Glomerular visceral epithelial cell (primary cell): Measurements from ENCODE around the gene PPP1R15B.

ENCODE experiments used
- DNase-seq: peaks from one replicate; pipeline ENCODE4 v3.0.0-alpha.2; 2016; ENCODE audit errors: extremely low spot score

Gene PPP1R15B

DNA sequence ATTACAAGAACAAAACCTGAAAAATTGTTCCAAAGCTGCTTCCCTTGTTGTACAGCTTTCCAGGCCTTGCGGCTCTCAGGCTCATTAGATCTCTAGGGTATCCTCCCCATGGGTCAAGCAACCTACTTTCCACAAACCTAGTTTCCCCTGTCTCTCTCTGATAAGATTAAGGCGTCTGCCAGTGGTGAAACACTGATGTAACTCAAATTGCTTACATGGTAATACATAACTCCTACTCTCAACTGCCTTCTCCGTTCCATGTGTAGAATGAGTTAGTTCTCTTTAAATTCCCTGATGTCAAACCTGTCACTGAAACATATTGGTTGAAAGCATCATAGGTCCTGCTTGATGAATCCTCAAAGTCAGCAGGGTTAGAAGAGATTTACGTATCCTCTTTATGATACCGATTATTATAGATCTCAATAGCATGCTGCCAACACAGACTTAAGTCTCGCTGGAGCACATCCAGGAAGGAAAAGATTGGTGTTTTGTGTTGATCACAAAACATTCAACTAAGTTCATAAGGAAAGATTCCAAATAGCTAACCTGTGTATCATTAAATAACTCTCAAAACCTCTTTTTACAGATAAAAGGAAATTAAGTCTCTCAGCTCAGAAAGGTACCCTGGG lies 10.6 kb downstream of the PPP1R15B start:
- DNase-seq = no peak

DNA sequence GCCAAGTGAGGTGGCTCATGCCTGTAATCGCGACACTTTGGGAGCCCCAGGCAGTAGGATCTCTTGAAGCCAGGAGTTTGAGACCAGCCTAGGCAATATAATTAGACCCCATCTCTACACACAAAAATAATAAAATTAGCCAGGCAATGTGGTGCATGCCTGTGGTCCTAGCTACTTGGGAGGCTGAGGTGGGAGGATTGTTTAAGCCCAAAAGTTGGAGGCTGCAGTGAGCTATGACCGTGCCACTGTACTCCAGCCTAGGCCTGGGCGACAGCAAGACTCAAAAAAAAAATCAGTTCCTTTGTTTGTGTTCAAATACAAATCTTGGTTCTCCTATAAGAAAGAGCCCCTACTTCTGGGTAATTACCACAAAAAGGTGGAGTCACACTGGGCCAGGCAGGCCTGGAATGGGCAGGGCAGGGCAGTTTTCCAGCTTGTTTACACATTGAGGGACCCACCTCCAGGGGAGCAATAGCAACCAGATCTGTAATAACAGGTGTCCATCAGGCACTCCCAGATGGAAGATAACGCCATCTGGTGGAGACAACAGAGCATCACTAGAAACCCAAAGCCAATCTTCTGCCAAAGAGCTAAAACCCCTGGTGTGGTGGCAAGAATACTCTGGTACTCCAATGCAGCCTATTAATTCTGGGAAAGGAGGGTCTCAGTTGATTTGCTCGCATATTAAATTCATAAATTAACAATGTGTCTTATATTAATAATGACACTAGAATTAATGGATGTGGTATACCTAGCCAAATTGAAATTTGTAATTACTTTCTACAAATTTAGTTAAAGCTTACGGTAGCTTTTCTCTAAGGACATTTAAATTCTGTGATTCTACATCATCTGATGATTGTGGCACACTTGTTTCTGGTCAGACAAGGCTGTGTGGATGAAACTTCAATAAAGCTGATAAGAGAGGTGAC lies 13.2 kb downstream of the PPP1R15B start:
- DNase-seq = peak; percentile 87

DNA sequence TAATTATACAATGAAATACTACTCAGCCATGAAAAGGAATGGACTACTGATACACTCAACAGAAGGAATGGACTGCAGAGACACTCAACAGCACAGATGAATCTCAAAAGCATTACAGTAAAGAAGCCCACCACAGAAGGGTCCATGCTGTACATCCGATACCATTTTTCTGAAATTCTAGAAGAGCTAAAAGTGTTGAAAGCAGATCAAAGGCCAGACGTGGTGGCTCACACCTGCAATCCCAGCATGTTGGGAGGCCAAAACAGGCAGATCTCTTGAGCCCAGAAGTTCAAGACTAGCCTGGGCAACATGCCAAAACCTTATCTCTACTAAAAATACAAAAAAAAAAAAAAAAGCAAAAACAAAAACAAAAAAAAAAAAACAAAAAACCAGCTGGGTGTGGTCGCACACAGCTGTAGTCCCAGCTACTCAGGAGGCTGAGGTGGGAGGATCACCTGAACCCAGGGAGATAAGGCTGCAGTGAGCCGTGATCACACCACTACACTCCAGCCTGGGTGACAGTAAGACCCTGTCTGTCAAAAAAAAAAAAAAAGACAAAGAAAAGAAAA lies 15.5 kb downstream of the PPP1R15B start:
- no peak for DNase-seq

DNA sequence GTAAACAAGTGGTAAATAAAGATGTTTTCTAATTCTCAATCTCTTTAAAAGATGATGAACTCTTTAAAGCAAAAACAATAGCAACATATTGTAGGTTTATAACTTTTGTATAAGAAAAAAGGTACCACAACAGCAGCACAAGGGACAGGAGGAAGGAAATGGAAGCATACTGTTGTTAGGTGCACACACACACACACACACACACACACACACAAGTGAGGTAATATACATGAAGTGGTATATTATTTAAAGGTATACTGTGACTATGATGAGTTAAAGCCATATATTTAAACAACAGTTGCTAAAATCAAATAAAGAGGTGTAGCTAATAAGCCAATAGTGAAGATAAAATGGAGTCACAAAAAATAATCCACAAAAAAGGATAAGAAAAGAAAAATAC lies 20.0 kb downstream of the PPP1R15B start:
- no peak for DNase-seq

DNA sequence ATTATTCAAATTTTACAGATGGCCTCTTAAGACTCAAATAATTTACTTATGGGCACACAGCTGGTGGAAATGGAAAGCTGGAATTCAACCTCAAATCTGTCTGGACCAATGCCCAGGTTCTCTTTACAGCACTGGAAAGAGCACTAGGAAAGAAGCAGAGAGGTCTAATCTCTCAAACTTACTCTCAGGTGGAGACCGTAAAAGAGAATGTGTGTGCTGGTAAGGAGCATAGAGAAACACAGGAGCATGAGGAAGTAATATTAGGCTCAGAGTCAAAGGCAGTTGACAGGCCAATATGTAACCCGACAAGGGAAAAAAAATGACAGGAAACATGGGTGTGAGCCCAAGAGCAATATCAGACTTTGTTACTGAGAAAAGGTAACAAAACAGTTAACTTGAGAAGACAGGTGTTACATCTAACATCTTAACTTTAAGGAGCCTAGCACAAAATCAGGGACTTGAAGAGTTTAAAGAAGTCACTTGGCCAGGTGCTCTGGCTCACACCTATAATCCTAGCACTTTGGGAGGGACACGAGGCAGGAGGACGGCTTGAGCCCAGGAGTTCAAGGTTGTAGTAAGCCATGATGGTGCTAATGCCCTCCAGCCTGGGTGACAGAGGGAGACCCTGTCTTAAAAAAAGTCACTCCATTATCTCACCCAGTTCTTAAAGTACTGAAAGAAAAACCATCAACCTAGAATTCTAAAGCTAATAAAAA lies 20.7 kb downstream of the PPP1R15B start:
- DNase-seq = no peak

DNA sequence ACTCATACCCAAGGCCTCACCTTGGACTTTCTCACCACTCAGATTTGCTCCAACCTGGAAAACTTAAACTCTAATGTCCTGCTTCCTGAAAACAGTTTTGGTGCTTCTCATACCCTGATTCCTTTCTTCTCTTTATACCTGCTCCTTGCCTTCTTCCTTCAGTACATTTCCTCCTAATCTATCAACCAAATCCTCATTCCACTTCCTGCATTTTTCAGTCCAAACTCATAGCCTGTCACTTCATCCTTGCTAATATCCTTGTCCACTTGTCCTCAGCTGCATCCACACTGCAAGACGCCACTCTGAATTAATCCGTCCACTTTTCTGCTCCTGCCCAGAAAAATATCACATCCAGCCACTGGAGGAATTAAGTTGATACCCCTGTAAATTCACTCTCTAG lies 25.9 kb downstream of the PPP1R15B start:
- DNase-seq = no peak

DNA sequence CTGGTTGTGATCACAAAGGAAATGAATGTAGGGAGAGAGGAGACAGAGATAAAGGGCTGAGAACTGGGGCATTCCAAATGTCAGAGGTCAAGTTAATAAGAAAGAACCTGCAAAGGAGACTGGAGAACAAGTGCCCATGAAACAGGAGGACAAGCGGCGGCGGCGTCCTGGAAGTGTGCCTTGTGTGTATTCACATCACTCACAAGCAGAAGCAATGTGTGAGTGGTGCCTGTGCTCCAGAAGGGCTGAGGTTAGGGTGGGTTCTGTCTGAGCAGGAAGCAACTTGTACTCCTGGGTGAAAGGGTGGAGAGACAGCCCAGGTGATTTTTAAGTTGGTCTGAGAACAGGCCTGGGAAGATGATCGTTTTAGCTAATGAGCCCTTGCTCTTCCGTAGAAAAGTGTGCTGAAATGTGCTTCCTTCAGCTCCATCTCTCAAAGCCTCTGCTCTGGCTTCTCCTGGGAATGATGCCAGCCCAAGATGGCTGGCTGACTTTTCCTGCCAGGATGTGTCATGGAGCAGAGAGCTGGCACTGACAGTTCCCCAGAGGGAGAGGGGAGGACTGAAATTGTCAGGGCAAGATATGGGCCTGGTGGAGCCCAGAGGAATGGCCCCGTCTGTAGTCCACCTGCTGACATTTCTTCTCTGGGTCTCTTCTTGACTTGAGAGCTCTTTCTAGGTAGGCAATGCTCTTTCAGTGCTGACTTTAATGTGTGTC lies 26.8 kb downstream of the PPP1R15B start:
- DNase-seq = peak; percentile 67

DNA sequence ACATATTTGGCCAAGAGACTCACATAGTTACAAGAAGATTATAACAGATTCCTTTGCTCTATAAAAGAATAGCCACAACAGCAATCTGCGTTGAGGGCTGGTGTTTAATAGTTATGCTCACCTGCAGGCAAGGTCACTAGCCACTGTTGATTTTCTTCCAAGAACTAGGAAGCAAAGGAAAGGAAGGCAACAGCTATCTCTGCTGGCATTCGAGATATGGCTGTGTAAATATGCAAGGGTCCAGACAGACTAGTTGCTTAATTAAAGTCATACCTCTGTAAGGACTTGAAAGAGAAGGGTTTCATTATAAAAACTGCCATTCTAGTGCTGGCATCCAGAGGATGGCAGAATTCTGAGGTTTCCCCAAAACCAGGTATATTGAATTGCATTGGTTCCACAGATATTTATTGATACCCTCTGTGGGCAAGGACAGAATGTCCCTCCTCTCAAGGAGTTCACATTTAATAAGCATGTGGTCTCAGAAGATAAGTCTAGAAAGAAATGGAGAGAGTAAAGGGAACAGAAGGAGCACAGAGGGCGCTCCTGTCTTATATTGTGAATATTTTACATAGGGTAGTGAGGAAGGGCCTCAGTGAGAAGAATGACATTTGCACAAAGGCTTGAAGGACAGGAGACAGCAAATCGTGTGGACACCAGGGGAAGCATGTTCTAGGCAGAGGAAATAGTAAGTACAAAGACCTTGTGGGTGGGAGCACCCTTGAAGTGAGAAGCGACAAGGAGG lies 28.3 kb downstream of the PPP1R15B start:
- no peak for DNase-seq

DNA sequence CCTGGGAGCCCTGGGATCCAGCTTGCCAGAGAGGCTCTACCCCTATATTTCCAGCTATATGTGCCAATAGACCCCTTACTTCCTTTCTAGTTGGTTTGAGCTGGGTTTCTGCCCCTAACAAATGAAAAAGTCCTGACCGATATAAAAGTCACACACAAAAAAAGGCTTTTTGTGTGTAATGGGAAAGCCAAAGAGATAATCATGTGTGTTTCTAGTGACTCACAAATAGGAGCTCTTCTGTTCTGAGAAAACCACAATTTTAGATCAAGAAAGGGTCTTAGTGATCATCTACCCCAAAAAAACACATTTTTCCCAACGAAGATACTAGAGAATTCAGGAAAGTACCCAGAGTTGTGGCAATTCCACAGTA lies 28.9 kb downstream of the PPP1R15B start:
- DNase-seq = no peak

DNA sequence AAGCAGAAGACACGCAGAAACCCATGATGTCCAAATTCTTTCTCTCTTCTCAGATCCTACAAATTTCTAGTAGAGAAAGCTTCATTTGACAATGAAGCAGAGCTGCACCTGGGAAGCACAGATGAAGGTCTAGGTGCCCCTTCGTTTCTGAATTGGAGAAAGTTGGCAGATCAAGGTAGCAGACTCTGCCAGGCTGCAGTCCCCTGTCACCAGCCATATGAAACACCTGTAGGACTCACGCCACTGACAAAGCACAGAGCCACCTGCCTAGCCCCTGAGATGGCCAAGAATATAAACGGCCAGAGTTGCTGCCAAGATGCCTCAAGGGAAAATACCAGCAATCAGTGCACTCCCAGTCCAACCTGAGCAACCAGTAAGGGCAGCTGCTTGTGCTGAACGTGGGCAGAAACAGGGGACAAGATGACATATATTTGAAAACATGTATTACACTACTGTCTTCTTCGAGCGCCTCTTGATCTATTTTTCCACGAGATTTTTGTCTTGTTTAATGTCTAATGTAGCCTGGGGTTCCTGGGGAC lies 31.3 kb downstream of the PPP1R15B start:
- DNase-seq = no peak

DNA sequence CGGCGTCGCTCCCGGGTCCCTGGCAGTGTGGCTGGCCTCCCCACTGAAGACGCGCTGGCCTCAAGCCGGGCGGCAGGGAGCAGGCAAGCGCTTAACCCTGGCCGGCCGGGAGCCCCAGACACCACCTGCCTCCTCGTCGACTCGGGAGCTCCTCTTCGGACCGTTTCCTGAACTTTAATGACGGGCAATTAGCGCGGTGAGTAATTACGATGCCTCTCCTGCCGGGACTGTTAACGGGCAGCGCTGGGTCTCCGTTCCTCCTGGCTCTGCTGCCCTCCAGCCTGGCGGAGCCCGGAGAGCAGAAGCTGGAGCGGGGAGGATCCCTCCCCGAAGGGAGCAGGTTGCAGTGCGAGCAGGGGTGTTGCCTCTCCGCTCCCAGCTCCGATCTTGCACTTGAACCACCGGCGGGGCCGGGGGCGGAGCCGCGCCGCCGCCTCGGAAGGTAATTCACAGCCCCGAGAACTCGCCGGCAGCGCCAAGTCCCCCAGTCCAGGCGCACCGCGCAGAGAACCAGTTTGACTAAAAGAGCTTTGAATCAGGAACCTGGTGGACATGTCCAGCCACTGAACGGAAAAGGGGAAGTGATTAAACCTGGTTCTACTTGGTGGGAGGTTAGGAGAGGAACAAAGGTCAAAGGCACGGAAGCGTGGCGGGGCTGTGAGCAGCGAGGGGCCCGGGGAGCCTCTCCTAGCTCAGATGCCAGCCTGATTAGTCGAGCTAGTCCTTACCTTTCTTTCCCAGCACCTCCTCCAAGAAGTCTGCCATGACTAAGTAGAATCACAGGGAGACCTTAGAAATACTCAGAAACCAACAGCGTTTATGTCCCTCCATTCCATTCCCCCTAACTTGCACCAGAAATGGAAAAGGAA lies 33.6 kb downstream of the PPP1R15B start:
- peak; percentile 68 for DNase-seq

DNA sequence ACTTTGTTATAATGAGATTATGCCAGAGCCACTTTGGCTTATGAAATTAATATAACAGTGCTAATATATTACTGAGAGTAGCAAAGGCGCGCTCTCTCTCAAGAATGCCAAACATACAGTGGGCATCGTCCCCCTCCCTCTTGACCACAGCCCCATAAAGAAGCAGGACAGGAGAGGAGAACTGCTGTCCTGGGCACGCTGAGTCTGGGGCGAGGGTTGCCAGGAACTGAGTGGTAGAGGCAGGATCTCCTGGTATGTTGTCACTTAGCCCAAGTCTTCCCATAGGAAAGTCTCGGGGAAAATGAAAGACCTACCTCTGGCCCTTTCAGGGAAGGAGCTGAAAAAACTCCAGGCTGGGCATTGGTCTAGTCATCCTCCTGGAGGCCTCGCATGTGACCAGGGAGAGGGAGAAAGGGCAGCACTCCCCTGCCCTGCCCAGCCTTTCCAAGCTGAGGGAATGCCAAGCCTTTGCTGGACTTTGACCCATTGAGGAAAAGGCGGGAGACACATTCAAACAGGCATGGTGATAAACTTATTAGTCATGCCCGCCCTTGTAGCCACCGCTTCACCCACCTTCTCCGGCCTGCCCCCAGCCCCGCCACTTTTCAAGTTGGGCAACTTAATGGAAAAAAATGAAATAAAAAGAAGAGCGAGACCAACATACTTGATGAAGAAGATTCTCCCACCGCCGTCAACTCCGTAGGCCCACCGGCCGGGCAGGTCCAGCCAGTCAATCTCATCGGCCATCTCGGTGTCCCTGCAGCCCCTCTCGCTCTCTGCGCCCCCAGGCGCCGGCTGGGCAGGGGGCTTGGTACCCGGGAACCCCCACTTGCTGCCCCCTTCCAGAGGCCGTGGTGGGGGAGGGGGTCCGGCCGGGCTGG lies 34.5 kb downstream of the PPP1R15B start:
- DNase-seq = peak; percentile 79

DNA sequence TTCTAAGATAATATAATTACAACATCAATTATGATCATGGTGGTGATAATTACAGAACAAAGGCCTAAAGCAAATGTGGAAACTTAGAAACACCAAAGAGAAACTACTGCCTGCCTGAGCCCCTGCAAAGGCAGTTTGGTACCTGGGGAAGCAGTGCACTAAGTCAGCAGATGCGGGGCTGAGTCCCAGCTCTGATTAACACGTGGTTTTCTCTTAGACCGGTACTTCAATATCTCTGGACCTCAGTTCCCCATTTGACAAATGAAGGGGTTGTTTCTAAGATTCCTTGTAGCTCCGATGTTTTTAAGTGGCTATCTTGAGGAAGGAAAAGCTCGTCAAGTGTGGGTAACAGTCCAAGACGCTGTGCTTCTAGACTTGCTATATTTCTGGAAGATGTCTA lies 35.2 kb downstream of the PPP1R15B start:
- no peak for DNase-seq

DNA sequence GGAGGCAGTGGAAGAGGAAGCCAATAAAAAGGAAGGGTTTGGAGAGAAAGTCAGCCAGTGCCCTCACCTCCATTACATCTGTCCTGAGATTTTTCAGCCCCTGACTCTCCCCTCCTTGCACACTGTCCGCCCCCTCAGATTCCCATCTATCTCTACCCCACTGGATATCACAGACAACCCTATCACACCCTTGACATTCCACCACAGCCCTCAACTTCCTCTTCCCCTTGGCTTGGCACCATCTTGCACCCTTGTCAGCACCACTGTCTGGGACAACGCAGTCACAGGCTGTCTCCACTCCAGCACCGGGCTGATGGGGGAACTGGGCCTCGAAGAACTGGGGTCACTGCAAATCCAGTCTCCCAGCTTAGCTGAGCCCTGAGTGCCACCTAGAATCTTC lies 37.7 kb downstream of the PPP1R15B start:
- no peak for DNase-seq

DNA sequence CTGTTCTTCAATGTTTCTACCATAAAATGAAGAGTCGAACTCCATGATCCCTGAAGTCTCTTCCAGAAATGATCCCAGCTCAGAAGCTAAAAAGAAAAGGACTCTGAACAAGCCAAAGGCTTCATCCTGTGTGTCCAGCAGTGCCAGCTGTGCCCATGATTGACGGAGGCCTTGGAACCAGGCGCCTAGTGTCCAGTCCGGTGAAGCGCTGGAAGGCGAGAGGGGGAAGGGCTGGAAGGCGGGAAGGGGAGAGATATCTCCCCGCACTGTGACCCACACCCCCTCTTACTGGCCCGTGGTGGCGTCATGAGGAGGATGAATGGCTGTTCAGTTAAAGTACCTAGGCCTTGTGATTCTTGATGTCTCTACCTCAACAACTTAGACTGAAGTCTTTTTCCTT lies 41.4 kb downstream of the PPP1R15B start:
- DNase-seq = no peak

DNA sequence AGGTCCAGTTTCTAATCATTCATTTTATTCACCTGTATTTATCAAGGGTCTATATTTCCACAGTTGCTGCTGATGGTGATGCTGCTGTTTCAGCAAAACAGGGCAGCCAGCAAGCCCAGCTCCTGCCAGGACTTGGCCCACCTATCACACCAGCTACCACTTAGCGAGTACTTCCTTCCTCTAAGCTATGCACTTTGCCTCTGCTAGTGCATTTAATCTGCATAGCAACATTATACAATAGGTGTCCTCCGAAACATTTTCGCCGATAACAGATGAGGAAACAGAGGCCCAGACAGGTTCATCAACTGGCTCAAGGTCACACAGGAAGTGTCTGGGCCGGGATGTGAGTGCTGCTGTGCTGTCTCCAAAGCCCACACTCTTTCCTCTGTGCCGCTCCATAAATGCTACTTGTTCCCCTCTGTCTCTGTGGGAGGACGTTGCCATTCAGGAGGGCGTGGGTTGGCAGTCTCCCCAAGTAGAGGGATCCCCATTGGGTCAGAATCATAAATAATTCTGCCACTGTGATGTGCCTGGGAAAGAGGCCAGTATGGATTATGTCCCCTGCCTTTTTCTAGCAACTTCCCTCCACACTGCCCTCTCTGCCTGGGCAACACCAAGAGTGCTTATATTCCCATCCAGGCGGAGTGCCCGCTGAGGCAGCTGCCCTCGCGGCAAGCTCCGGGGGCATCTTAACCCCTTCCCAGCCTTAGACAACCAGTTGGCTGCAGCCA lies 42.5 kb downstream of the PPP1R15B start:
- no peak for DNase-seq

DNA sequence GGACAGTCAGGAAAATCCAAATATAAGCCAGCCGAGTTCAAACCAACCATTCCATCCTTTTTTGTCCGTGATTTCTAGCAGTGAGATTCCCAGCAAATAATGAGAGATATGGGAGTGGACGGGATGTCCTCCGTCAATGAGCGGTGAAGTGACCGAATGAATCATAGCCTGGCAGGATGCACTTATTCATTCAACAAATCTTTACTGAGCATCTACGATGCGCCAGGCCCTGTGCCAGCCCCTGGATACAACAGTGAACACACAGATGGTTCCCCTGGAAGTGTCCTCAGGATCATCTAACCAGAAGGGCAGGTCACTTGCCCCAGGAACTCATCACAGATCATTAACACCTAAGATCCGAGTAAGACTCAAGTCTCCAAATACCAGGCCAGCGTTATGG lies 43.7 kb downstream of the PPP1R15B start:
- DNase-seq = no peak
